ENCODE measurements around the gene TBC1D1.

DNA sequence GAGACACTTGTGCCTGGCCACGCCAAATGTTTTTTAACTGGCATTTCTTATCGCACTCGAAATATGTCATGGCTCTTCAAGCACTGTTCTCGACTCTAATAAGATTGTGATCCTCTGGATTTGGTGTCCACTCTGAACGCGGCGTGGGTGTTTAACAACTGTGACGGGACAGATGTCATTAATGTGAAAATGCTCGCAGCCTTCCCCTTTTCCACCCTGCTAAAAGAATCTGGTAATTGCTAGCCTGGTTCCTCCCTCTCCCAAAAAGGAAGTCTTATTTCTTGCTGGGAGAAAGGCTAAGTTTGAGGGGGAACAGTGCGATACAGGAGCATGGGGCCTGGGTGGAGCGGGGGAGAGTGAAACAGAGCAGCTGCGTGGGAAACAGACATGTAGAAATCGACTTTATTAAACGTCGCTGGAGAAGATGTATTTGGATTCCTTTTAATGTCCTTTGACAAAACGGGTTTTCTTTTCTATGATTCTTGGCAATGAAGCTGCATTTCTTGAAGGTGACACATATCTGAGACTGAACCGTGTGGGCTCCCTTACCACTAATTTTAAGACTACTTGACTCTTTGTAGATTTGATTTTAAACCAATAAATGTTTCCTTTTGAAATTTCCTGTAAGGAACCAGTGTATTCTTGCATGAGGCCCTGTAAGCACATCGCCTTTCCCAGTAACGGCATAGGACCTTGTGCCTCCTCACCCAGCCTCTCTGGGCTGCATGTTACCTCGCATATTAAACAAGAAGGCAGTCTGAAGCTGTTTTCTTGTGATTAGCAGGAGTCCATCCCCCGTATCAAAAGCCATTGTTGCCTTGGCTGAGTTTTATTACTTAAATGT, 17.8 kb downstream of the TBC1D1 start:
- TF ChIP-seq, protein P1, sequence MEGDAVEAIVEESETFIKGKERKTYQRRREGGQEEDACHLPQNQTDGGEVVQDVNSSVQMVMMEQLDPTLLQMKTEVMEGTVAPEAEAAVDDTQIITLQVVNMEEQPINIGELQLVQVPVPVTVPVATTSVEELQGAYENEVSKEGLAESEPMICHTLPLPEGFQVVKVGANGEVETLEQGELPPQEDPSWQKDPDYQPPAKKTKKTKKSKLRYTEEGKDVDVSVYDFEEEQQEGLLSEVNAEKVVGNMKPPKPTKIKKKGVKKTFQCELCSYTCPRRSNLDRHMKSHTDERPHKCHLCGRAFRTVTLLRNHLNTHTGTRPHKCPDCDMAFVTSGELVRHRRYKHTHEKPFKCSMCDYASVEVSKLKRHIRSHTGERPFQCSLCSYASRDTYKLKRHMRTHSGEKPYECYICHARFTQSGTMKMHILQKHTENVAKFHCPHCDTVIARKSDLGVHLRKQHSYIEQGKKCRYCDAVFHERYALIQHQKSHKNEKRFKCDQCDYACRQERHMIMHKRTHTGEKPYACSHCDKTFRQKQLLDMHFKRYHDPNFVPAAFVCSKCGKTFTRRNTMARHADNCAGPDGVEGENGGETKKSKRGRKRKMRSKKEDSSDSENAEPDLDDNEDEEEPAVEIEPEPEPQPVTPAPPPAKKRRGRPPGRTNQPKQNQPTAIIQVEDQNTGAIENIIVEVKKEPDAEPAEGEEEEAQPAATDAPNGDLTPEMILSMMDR (IDR thresholded peaks at IDR 0.05 in 4 of 5, conservative IDR thresholded peaks at IDR 0.05 in 1 of 5) = no peak
- no peak for TF ChIP-seq POLR2A (IDR thresholded peaks at IDR 0.05)
